ENCODE measurements around the gene GOSR1. TPM values are rescaled to one million over a fixed set of nuclear protein-coding genes. Genes with fewer than 3 reads are reported as not detected.
"Not testable (repeated sequence)": the region's sequence is repeated elsewhere in the genome, so short reads cannot be mapped to it uniquely, and the experiment has no call there.

The GOSR1 gene
- total RNA-seq, 4 donors from 2014 or later = 9.4 to 69.7 (median 45.3) TPM

GRCh38 chr17:30541802-30542201 is 64.6 kb downstream of the GOSR1 start:
- H3K4me1 ChIP-seq = no peaks in the 10 kb centered on the region
- H3K27ac ChIP-seq = no peak overlapping the region
- intact Hi-C loops (cut with DNase I; ENCODE audit: low total_unique reads) = no loop called here
- H3K9me3 ChIP-seq = no peaks in the 10 kb centered on the region
- DNase-seq = no peak
- no peaks in the 10 kb centered on the region for H3K36me3 ChIP-seq
- no peak for TF ChIP-seq POLR2A (IDR thresholded peaks at IDR 0.05)
- no peak for TF ChIP-seq CTCF (IDR thresholded peaks at IDR 0.05)
- no peaks in the 10 kb centered on the region for H3K27me3 ChIP-seq
- no peak overlapping the region for H3K4me3 ChIP-seq

- no peak for TF ChIP-seq POLR2A (IDR thresholded peaks at IDR 0.05)
- TF ChIP-seq CTCF (IDR thresholded peaks at IDR 0.05) = no peak
- H3K27me3 ChIP-seq = no peaks in the 10 kb centered on the region
- H3K9me3 ChIP-seq = no peaks in the 10 kb centered on the region
- DNase-seq = no peak
- intact Hi-C loops (cut with DNase I; ENCODE audit: low total_unique reads) = no loop called here
- no peaks in the 10 kb centered on the region for H3K36me3 ChIP-seq
- H3K4me1 ChIP-seq = no peaks in the 10 kb centered on the region
- H3K4me3 ChIP-seq = no peak overlapping the region
- no peak overlapping the region for H3K27ac ChIP-seq
These were observed 66.2 kb downstream of the GOSR1 start for GRCh38 chr17:30543456-30543855.

- no peaks in the 10 kb centered on the region for H3K36me3 ChIP-seq
- no peak overlapping the region for H3K27ac ChIP-seq
- DNase-seq = no peak
- intact Hi-C loops (cut with DNase I; ENCODE audit: low total_unique reads) = no loop called here
- no peak overlapping the region for H3K4me3 ChIP-seq
- no peaks in the 10 kb centered on the region for H3K27me3 ChIP-seq
- H3K9me3 ChIP-seq = no peaks in the 10 kb centered on the region
- no peak for TF ChIP-seq POLR2A (IDR thresholded peaks at IDR 0.05)
- TF ChIP-seq CTCF (IDR thresholded peaks at IDR 0.05) = no peak
- no peaks in the 10 kb centered on the region for H3K4me1 ChIP-seq
These were observed 67.8 kb downstream of the GOSR1 start for GRCh38 chr17:30545024-30545423.

- Histone ChIP-seq H3K27me3 (no peaks in the 10 kb centered on the region), H3K36me3 (no peaks in the 10 kb centered on the region), H3K27ac (no peak overlapping the region), H3K4me1 (no peaks in the 10 kb centered on the region), H3K4me3 (no peak overlapping the region), H3K9me3 (no peaks in the 10 kb centered on the region)
- TF ChIP-seq CTCF (IDR thresholded peaks at IDR 0.05) (no peak), POLR2A (IDR thresholded peaks at IDR 0.05) (no peak)
- intact Hi-C loops (cut with DNase I; ENCODE audit: low total_unique reads) = no loop called here
- no peak for DNase-seq
These were observed 70.8 kb downstream of the GOSR1 start for GRCh38 chr17:30547778-30548573.

GRCh38 chr17:30549181-30549580 is 72.0 kb downstream of the GOSR1 start:
- H3K9me3 ChIP-seq; H3K4me3 ChIP-seq; H3K27ac ChIP-seq; intact Hi-C loops (cut with DNase I; ENCODE audit: low total_unique reads); H3K36me3 ChIP-seq; DNase-seq; H3K4me1 ChIP-seq; H3K27me3 ChIP-seq: not testable (repeated sequence)
